ENCODE measurements around the gene KRT3. TPM values are rescaled to one million over a fixed set of nuclear protein-coding genes. Genes with fewer than 3 reads are reported as not detected.

The KRT3 gene
- total RNA-seq, 1 experiment from 2014 or later: not detected

DNA sequence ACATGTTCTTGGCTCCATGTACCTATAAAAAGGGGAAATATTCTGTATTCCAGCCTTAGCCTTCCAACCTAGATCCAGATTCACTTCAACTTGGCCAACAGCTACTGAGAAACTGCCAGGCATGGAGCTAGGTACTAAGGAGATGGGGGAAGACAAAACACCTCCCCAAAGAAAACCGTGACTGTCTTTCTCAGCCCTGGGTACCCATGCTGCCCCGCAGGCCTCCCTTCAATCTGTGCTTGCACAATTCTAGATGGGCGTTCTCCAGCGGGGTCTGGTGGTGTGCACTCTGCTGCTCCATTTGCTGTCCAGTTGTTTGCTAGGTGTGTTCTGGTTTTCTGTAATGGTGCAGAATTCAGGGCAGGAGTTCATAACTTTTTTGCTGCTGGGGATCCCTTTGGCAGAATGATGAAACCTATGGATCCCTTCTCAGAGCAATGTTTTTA lies 18.8 kb upstream of the KRT3 start:
- Histone ChIP-seq H3K9me3 (ENCODE audit: control insufficient read depth in 1 of 2, insufficient read depth in 1 of 2, low read depth in 1 of 2, low read length in 2 of 2) (no peaks in the 10 kb centered on the region), H3K9me2 (ENCODE audit: insufficient read depth) (no peaks in the 10 kb centered on the region), H3K79me2 (ENCODE audit: insufficient read depth, low read length) (no peaks in the 10 kb centered on the region), H4K20me1 (ENCODE audit: insufficient read depth) (no peaks in the 10 kb centered on the region), H3K4me1 (ENCODE audit: control insufficient read depth in 1 of 2, insufficient read depth in 2 of 2, low read length in 2 of 2) (no peaks in the 10 kb centered on the region), H3K27me3 (ENCODE audit: insufficient read depth, low read length) (0 out of 2 replicates have a peak, but pooled peaks cover 2% of the 10 kb centered on the region), H3K4me2 (ENCODE audit: low read length) (no peak overlapping the region), H3K4me3 (replicated peaks in 1 of 2; ENCODE audit: low read depth in 1 of 2, low read length in 2 of 2) (no peak overlapping the region), H3K9ac (ENCODE audit: low read length) (no peak overlapping the region), H2AFZ (ENCODE audit: low read depth, low read length, poor library complexity, severe bottlenecking) (no peak overlapping the region), H3K27ac (ENCODE audit: low read depth, low read length) (no peak overlapping the region), H3K36me3 (ENCODE audit: control insufficient read depth in 1 of 2, insufficient read depth in 2 of 2, low read length in 2 of 2) (no peaks in the 10 kb centered on the region)
- ATAC-seq (no peak), DNase-seq (ENCODE audit: low read depth, low spot score) (no peak)
- intact Hi-C loops (cut with micrococcal nuclease): no loop called here
- ChIA-PET POLR2A (no interaction called here), CTCF (no interaction called here), RAD21 (ENCODE audit: low non-redundant PET in 1 of 2, low total read pairs in 2 of 2, uncharacterized antibody in 2 of 2, unreplicated experiment in 2 of 2) (no interaction called here)
- TF ChIP-seq ZBTB33 (IDR thresholded peaks at IDR 0.05; ENCODE audit: extremely low read depth, insufficient replicate concordance, low read length): no peak
- TF ChIP-seq CBX3 (IDR thresholded peaks at IDR 0.05; ENCODE audit: low read depth): no peak
- no peak for TF ChIP-seq POLR2A (IDR thresholded peaks at IDR 0.05; ENCODE audit: borderline replicate concordance, extremely low read depth, insufficient read depth, insufficient read length)
- no peak for TF ChIP-seq CEBPB (IDR thresholded peaks at IDR 0.05; ENCODE audit: low read depth)
- no peak for TF ChIP-seq EZH2 (IDR thresholded peaks at IDR 0.05)
- no peak for TF ChIP-seq EZH2phosphoT487 (IDR thresholded peaks at IDR 0.05; ENCODE audit: borderline replicate concordance)
- no peak for TF ChIP-seq ZNF274 (IDR thresholded peaks at IDR 0.05; ENCODE audit: low read depth, low read length)
- no peak for TF ChIP-seq EGR1 (IDR thresholded peaks at IDR 0.05; ENCODE audit: low read depth)
- TF ChIP-seq, protein P1, sequence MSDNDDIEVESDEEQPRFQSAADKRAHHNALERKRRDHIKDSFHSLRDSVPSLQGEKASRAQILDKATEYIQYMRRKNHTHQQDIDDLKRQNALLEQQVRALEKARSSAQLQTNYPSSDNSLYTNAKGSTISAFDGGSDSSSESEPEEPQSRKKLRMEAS (IDR thresholded peaks at IDR 0.05): no peak
- TF ChIP-seq SIN3A (IDR thresholded peaks at IDR 0.05; ENCODE audit: low read depth): no peak
- no peak for TF ChIP-seq YY1 (IDR thresholded peaks at IDR 0.05; ENCODE audit: extremely low read depth, insufficient replicate concordance, low read depth, low read length)
- TF ChIP-seq JUND (IDR thresholded peaks at IDR 0.05): no peak
- TF ChIP-seq ZFX (IDR thresholded peaks at IDR 0.05): no peak
- no peak for TF ChIP-seq SRF (IDR thresholded peaks at IDR 0.05; ENCODE audit: low read depth)
- BruUV-seq (replicated peaks): no TSS peak

Data from HCT116 (cell line).